Stimulated activated CD4-positive, alpha-beta T cell treated with anti-CD3 and anti-CD28 coated beads, Interleukin-1b, Interleukin-23, amount 100 ng/mL, for 48 hours (primary cell): ENCODE measurements around the gene GUCA1A.
"Not testable (repeated sequence)": the region's sequence is repeated elsewhere in the genome, so short reads cannot be mapped to it uniquely, and the experiment has no call there.

ENCODE experiments used
- DNase-seq: peaks from one replicate; pipeline ENCODE4 v3.0.0-alpha.2; 2020

GUCA1A gene

DNA sequence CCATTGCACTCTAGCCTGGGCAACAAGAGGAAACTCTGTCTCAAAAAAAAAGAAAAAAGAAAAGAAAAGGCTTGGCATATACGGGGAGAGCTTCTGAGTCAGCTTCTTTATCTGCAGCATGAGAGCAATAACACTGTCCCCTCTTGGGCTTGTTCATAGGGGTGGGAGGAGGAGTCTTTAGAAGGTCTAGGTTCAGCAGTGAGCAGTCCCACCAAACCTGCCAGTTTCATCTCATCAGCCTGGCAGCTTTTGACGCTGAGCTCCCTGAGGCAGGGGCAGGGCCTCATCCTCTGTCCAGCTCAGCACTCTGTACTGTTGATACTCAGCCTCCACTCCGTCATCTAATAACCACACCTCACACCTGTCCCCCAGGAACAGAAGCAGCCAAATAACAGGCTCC lies 25.1 kb upstream of the GUCA1A start:
- DNase-seq = no peak

DNA sequence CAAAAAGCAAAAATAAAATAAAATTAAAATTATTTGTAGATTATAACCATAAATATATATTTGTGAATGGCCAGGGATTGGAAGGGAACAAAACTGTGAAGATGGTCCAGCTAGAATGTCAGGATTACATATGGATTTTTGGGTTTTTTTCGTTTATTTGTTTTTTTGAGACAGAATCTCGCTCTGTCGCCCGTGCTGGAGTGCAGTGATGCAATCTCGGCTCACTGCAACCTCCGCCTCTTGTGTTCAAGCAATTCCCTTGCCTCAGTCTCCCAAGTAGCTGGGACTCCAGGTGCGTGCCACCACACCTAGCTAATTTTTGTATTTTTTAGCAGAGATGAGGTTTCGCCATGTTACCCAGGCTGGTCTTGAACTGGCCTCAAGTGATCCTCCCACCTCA lies 22.9 kb upstream of the GUCA1A start:
- no peak for DNase-seq

DNA sequence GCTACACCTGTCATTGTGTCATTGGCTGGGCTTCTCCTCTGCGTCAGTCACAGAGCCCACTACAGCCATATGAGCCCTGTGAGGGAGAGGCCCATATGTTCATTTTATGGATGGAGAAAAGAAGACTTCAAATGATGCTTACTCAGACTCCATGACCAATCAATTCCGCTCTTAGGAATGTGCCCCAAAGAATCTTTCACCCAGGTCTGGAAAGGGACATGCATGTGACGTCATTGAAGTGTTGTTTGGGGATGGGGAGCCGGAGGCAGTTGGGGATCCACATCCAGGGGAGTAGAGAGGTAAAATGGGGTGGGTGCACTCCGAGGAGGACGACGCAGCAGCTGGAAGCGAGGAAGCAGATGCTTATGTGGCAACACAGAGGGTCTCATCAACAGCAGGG lies 21.1 kb upstream of the GUCA1A start:
- DNase-seq = no peak

DNA sequence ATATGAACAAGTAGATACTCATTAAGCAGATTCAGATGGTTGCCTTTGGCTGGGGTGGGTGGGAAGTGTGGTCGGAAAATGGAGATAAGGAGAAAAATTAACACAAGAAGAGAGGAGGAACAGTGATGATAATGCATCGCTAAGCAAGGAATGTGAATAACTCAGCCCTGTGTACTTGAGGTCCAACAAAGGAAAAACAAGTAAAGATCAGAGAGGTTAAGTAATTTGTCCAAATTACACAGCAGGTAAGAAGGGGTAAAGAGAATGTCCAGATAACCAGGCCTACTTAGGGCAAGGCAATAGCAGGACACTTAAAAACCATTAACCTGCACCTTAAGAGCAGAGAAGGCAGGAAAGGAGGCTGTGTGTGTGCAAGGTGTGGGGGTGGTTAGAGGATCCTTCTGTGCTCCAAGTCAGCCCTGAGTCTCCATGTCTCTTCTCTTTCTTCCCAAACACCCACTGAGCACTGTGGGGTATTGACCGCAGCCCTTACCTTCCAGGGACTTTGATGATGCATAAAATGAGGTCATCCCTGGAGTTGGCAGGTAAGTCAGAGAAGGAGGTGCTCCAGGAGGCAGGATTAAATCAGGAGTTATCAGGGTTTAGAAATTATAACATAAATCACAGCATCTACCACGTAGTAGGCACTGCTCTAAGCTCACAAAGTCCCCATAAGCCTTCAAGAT lies 20.5 kb upstream of the GUCA1A start:
- not testable (repeated sequence) for DNase-seq

DNA sequence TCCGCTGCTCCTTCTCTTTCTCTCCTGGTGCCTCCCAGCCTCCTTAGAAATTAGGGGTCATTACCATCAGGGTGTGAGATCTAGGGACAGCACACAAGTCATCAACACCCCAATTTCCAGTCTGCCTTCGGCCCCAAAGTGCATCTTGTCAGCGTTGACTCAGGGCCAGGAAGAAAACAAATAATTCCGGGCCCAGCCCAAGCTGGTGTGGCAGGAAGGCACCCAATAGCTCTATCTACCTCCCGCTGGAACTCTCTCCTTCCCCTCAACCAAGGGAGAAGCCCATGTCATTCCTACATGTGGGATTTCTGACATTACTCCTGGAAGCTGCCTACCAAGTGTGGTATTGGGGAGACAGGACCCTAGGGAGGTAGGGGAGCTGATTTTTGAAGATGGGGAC lies 19.2 kb upstream of the GUCA1A start:
- no peak for DNase-seq

DNA sequence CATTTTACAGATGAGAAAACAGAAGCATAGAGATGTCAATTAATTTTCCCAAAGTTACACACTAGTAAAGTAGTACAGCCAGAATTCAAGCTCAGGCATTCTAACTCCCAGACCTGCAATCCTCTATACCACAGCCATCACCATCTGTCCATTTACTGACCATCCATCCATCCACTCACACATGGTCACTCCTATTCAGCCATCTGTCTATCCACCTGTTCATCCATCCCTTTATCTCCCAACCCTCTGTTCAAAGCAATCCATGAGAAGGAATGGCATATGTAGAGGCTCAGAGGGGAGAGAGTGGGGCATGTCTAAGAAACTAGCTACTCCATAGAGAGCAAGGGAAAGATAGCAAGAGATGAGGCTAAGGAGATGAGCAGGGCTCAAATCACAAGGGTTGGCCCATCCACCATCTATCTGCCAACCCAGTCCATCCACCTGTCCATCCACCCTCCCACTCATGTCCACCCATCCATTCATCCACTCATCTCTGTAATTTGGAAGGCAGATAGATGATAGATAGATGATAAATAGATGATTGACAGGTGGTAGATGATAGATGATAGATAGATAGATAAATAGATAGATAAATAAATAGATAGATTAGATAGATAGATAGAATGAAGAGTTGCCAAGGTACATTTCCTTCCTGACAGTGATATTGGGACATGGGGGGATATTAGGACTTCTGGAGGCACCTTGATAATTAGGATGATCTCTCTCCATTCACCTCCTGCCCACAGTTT lies 18.5 kb upstream of the GUCA1A start:
- DNase-seq = no peak

DNA sequence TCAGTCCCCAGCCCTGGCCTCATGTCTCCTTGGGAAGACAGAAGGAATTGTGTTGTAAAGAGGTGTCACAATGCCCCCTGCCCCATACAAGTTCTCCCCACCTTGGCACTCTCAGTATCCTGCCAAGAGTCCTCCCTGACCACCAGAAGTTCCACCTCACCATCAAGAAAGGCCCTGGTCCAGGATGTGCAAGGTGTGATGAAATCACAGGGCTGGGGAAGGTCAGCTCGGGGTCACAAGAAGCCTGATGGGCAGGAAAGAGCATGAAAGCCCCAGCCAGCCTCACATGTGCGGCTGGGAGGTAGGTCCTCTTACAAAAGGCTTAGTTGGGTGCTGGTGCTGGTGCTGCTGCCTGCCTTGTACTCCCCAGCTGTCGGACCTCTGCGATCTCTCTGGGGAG lies 17.9 kb upstream of the GUCA1A start:
- DNase-seq = no peak

DNA sequence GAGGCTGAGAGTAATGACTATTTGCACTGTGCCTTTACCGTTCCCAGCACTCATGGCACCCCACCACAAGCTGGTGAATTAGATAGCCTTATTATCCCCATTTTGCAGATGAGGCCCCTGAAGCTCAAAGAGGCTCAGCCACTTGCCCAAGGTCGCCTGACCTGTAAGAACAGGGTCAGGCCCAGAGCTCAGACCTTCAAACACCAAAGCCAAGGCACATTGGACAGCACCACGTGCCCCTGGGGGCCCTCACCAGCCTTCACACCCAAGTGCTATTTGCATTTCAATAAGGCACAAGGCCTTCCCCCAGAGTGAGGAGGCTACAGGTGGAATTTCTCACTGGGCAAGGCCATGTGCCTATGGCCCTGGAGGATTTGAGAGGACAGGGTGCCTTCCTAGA lies 16.5 kb upstream of the GUCA1A start:
- DNase-seq = no peak

DNA sequence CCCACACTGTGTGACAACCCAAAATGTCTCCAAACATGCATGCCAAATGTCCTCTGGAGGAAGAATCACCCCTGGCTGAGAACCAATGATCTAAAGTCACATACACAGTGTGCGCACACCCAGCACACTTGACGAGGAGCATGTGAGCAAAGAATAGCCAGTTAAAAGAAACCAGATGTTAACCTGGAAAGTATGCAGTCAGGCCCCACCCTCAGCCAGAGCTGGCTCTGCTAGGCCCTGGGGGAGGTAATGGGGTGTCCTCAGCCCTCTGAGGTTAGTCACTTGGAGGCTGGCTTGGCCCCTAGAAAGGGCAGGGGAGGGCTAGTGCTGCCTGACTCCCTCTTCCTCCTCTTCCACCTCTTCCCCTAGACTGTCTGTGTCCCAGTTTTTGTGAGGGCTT lies 15.2 kb upstream of the GUCA1A start:
- no peak for DNase-seq

DNA sequence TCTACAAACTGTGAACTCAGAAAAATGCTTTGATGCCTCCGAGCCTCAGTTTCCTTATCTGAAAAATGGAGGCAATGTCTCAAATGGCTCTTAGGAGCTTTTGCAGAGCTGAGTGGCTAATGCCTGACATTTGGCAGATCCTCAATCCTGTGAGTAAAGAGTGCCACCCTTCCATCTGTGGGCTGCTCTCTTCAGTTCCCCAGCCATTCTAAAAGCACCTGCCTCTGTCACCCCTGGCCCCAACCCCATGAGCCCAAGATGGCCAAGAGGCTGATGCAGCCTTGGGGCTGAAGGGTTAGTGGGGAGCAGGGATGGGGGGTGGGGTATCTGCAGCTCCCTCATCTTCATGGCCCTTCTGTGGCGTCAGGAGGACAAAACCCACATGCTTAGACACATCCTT lies 14.5 kb upstream of the GUCA1A start:
- no peak for DNase-seq

DNA sequence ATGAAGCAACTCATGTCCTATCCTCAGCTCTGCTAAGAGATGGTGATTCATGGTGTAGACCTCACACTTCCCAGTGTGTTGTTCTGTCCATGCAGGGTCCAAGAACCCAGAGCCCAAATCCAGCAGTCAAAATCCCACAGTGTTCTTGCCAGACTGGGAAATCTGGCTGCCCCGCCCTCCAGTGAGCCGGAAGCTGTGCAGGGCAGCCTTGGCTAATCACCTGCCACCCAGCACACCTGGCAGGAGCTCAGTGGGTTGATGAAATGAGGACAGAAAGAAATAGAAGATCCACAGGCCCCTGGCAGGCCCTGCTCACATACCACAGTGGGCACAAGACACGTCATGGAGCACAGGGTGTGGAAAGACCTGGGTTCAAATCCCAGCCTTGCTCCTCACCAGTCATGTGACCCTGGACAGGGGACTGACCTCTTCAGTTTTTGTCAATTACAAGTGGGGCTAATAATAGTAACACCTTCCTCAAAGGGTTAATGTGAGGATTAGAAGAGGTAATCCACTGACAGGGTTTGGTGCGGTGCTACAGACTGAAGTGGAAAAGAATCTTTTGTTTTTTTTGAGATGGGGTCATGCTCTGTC lies 13.6 kb upstream of the GUCA1A start:
- no peak for DNase-seq

DNA sequence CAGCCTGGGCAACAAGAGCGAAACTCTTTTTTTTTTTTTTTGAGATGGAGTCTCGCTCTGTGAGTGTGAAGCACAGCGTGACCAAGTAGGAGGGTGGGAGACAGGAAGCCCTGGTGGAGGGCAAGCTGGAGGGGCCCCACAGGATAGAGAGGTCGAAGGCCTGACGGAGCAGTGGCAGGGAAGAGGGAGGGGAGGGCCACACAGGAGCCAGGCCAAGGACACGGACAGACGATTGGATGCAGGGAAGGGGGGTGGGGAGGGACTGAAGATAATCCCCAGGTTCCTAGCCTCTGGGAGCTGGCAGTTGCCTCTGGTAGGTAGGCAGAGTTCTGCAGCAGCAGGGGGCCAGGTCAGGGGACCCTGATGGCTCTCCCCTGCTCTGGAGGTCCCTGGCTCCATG lies 10.8 kb upstream of the GUCA1A start:
- DNase-seq = no peak

DNA sequence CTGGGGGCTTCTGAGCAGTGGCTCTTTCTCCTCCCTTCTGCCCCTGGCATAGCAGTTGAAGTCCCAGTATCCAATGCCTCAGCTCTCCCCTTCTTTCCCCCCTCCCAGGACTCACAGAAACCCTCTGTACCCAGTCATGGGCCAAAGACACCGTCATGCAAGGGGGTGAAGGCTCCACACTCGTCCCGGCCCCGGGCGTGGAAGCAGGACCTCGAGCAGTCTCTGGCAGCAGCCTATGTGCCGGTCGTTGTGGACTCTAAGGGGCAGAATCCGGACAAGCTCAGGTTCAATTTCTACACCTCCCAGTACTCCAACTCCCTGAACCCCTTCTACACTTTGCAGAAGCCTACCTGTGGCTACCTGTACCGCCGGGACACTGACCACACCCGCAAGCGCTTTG lies 10.4 kb upstream of the GUCA1A start:
- no peak for DNase-seq

DNA sequence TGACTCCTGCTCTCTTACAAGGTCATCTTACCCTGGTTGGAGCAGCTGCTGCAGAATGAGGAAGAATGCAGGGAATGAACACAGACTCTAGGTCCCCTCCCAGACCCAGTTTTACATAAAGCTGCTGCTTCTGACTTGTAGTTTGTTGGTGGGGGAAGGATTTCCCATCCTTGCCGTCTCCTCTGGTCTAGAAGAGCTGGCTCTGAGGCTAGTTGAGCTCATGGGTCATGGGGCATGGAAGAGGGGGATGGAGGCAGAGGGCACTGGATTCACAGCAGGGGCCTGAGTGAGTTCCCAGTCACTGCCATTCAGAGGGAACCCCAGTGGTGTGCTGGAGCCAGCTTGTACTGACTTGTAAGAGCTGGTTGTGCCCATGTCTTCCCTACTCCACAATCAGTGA lies 9.2 kb upstream of the GUCA1A start:
- DNase-seq = no peak

DNA sequence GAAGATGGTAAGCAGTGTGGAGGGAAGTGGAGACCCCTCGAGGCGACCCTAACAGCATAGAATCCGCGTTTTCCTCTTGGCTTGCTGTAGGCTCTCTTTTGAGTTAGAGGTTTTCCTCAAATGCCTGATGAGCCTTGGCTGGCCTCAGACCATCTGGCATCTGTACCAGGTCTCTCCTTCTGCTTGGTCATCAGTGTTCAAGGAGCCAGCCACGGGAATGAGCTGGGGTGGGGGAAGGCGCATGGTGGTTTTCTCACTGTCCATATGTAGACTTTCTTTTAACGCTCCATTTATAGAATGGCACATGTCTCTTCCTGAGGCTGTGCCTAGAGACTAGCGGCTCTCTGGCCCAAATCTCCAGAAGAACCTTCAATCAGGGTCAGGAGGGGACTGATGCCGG lies 8.1 kb upstream of the GUCA1A start:
- DNase-seq = no peak

DNA sequence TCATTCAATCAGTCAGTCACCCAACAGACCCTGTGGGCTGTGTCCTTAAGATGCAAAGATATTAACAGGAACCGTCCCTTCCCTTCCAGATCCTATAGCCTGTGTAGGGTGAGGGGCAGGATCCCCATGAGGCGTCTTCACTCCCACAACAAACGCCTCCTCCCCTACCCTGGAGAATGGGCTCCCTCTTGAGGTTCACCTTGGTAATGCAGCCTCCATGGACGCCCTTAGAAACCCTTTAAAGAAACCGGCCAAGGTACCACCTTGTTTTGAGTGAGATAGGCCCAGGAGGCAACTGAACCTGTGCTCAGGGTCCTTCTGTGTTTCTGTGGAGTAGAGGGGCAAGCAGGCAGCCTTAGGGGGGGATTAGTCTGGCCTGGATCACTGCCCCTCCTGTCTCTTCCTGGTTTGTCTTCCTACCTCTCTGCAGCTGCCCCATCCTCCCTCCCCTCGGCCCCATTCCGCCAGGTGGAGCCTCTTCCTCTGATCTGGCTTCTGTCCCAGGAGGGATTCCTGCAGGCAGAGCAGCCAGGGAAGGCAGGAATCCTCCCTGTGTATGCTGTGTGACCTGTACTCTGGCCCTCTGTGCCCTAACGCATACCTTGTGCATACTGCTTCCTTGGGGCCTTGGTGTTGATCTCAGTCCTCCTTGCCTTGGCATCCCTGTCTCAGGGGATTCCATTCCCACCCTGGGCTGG lies 6.6 kb upstream of the GUCA1A start:
- peak; percentile 75 for DNase-seq

DNA sequence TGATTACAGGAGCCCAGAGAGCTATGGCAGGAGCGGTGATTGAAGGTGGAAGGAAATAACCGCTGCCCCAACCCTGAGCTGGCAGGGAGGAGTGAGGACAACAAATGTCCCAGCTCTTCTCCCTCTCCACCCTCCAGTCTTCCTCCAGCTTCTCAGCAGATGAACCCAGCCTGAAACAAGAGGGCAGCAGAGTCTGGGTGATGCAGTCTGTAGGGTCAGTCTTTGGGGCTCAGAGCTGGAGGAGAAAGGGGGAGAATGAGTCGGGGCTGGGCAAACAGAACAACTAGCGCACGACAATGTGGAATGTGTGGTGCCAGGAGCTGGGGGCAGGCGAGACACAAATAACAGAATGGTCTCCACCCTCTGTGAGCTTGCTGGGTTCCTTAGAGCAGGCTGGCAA lies 4.5 kb upstream of the GUCA1A start:
- DNase-seq = no peak

DNA sequence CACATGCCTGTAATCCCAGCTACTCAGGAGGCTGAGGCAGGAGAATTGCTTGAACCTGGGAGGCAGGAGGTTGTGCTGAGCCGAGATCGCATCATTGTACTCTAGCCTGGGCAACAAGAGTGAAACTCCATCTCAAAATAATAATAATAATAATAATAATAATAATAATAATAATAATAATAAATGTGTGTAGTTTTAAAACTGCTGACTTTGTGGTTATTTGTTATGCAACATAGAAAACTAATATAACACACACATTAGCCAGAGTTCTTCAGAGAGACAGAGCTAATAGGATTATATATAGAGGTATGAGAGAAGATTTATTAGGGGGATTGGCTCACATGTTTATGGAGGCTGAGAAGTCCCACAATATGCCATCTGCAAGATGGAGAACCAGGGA lies 3.4 kb upstream of the GUCA1A start:
- DNase-seq = not testable (repeated sequence)

DNA sequence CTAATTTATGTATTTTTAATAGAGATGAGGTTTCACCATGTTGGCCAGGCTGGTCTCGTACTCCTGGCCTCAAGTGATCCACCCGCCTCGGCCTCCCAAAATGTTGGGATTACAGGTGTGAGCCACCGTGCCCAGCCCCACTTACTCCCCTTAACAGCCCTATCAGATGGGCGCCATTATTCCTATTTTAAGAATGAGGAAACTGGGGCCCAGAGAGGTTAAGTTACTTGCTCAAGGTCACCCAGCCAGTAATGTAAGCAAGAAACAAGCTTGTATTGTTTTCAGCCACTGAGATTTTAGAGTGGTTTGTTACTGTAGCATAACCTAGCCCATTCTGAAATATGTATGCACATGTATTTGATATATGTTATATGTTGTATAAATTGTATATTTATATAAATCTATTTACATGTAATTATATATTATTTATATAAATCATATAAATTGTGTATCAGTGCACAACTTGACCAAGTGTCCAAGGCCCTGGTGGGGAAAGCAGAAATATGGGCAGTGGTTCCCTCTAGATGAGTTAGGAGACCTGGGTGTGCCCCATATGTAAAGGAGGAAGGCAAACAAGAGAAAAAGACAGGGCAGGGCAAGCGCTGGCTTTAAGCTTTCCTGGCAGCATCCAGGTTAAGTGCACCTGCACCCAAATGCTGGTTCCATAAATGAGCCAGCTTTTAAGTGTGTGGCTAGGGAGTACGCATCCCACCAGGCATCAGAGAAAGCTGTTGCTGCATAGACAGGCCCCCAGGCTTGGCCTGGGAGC lies 1.2 kb upstream of the GUCA1A start:
- DNase-seq = no peak

DNA sequence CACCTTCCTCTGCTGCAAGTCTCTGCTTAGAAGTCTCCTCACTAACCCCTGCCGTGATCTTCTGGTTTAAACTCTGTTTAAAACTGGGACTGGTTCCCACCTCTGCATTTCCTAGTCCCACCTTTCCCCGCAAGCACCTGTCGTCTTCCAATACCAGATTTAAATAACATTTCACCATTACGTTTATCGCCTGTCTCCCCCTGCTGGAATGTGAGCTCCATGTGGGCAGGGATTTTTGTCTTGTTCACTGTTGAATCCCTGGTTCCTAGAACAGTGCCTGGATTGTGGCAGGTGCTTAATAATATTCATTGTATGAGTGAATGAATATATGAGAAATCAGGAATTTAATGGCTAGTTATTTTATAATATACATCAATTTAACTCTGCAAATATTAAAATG lies 2.7 kb downstream of the GUCA1A start:
- DNase-seq = no peak

DNA sequence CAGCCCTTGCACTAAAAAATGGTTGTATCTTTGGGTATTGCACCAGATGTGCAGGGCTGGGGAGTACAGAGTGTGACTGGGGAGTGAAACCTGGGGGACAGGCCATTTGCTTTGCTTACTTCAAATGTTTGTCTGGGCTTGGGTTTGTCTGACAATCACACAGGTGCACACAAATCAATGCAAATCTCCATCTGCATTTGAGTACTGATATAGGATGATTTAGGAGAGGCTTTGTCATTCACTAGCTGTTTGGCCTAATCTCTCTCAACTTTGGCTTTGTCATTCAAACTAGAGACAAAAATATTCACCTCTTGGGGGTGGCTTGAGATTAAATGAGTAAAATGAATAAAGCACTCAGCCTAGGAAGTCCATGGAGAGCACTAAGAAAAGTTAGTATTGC lies 3.8 kb downstream of the GUCA1A start:
- DNase-seq = no peak

DNA sequence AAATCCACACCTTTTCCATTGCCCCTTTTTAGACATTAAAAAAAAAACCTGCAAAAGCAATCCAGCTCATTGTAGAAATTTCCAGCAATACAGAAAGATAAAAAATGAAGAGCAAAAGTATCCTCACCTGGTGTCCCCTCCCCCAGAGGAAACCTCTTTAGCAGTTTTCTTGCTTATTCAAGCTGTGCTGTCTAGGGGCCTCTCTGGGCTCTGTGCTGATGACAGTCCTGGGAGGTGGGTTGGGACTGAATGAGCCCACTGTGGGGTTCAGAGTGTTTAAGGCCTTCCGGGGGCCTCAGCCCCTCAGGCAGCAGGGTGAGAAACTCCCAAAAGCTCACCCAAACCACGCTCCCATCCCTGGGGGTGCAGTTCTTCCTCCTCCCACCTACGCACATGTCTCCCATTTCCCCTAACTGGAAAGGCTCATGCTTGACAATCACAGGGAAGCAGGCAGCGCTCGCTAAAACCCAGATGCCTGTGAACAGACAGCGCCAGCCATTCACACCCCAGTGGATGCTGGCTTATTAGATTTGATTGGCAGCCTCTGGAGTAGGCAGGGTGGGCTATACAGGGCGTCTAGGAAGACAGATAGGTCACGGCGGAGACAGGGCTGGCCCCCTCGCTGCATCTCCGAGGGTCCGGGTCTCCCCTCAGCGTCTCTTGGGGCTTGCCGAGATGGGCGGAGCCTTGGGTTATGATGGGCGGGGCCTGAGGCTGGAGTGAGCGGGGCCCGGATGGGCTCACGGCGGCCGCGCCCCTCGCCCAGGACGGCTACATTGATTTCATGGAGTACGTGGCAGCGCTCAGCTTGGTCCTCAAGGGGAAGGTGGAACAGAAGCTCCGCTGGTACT lies 4.6 kb downstream of the GUCA1A start:
- no peak for DNase-seq
